Activated naive CD4-positive, alpha-beta T cell treated with anti-CD3 and anti-CD28 coated beads, Interleukin-2, amount 50 U/mL, for 72 hours (primary cell): ENCODE measurements around the gene ACAD9. TPM values are rescaled to one million over a fixed set of nuclear protein-coding genes. Genes with fewer than 3 reads are reported as not detected.
A peak's percentile ranks its signal among the peaks of the same experiment; 100 is the strongest.
"Not testable (repeated sequence)": the region's sequence is repeated elsewhere in the genome, so short reads cannot be mapped to it uniquely, and the experiment has no call there.

ENCODE experiments used
- ATAC-seq, 2 donors: fragments of 150-1000 bp; cut with Tn5 transposase; 2 replicates each; pipeline ENCODE4 v1.10.0; 2021; ENCODE audit warnings: mild to moderate bottlenecking in 2 of 2, moderate library complexity in 2 of 2
- DNase-seq, 2 donors: peaks; one replicate each; pipeline ENCODE4 v3.0.0; 2021 to 2022; ENCODE audit warnings: low spot score in 2 of 2
- H3K27ac Mint-ChIP-seq, 2 donors: one replicate each; pipeline ENCODE4 v1.8.0; 2022; ENCODE audit warnings: mild to moderate bottlenecking in 2 of 2, mixed read lengths in 2 of 2
- H3K36me3 Mint-ChIP-seq, 2 donors: one replicate each; pipeline ENCODE4 v1.8.0; 2022; ENCODE audit warnings: mixed read lengths in 2 of 2
- H3K9me3 Mint-ChIP-seq, 2 donors: one replicate each; pipeline ENCODE4 v1.8.0; 2022; ENCODE audit warnings: mixed read lengths in 2 of 2
- total RNA-seq, 2 donors: library from RNA; stranded (reverse); gene quantifications; one replicate each; pipeline ENCODE4 v1.2.3, GENCODE V29; 2022

The ACAD9 gene
- total RNA-seq, 2 donors from 2014 or later = 49.7 to 74.2 TPM

- Mint-ChIP-seq H3K27ac (peak overlapping the region in 1 of 2 donors; percentile 56), H3K9me3 (no peaks in the 10 kb centered on the region), H3K36me3 (peaks cover 17 to 25% of the 10 kb centered on the region in 2 donors)
- DNase-seq = peak in 1 of 2 donors; percentile 69
- ATAC-seq = peak; percentile 32 to 49
Observed at GRCh38 chr3:128875556-128876120, 3.8 kb upstream of the ACAD9 start.

- DNase-seq (no peak), ATAC-seq (no peak)
- H3K9me3 Mint-ChIP-seq = no peaks in the 10 kb centered on the region
- peak overlapping the region; percentile 95 to 99 for H3K27ac Mint-ChIP-seq
- peaks cover 26 to 35% of the 10 kb centered on the region in 2 donors for H3K36me3 Mint-ChIP-seq
Observed at GRCh38 chr3:128878011-128878457, 1.4 kb upstream of the ACAD9 start.

GRCh38 chr3:128878556-128879124 lies 780 bp upstream of the ACAD9 start:
- no peak for DNase-seq
- peak overlapping the region; percentile 95 to 99 for H3K27ac Mint-ChIP-seq
- no peaks in the 10 kb centered on the region for H3K9me3 Mint-ChIP-seq
- peak; percentile 42 to 80 for ATAC-seq
- peaks cover 26 to 35% of the 10 kb centered on the region in 2 donors for H3K36me3 Mint-ChIP-seq

GRCh38 chr3:128879991-128880390 lies 571 bp downstream of the ACAD9 start:
- peak overlapping the region; percentile 95 to 99 for H3K27ac Mint-ChIP-seq
- no peak for ATAC-seq
- no peaks in the 10 kb centered on the region for H3K9me3 Mint-ChIP-seq
- no peak for DNase-seq
- H3K36me3 Mint-ChIP-seq = peaks cover 28 to 35% of the 10 kb centered on the region in 2 donors

GRCh38 chr3:128880455-128880854 lies 1.0 kb downstream of the ACAD9 start:
- H3K9me3 Mint-ChIP-seq, DNase-seq, ATAC-seq: not testable (repeated sequence)
- Mint-ChIP-seq H3K27ac (peak overlapping the region; percentile 95 to 99), H3K36me3 (peaks cover 33 to 35% of the 10 kb centered on the region in 2 donors)

GRCh38 chr3:128881576-128881975 lies 2.2 kb downstream of the ACAD9 start:
- peak overlapping the region; percentile 24 to 95 for H3K27ac Mint-ChIP-seq
- H3K9me3 Mint-ChIP-seq = no peaks in the 10 kb centered on the region
- peaks cover 34 to 35% of the 10 kb centered on the region in 2 donors for H3K36me3 Mint-ChIP-seq
- no peak for DNase-seq
- no peak for ATAC-seq

- peaks cover 32 to 34% of the 10 kb centered on the region in 2 donors for H3K36me3 Mint-ChIP-seq
- peak overlapping the region in 1 of 2 donors; percentile 16 for H3K27ac Mint-ChIP-seq
- no peak for DNase-seq
- no peaks in the 10 kb centered on the region for H3K9me3 Mint-ChIP-seq
- ATAC-seq = no peak
Observed at GRCh38 chr3:128882719-128883118, 3.3 kb downstream of the ACAD9 start.

GRCh38 chr3:128884992-128885391 lies 5.6 kb downstream of the ACAD9 start:
- DNase-seq (no peak), ATAC-seq (no peak)
- Mint-ChIP-seq H3K9me3 (no peaks in the 10 kb centered on the region), H3K27ac (no peak overlapping the region), H3K36me3 (peaks cover 13 to 21% of the 10 kb centered on the region in 2 donors)

GRCh38 chr3:128889139-128889894 lies 9.9 kb downstream of the ACAD9 start:
- H3K9me3 Mint-ChIP-seq = no peaks in the 10 kb centered on the region
- peaks cover 0 to 8% of the 10 kb centered on the region in 2 donors for H3K36me3 Mint-ChIP-seq
- ATAC-seq = peak in 1 of 2 donors; percentile 22
- no peak for DNase-seq
- peak overlapping the region in 1 of 2 donors; percentile 72 for H3K27ac Mint-ChIP-seq

- Mint-ChIP-seq H3K9me3 (no peaks in the 10 kb centered on the region), H3K36me3 (peaks cover 3 to 24% of the 10 kb centered on the region in 2 donors), H3K27ac (peak overlapping the region in 1 of 2 donors; percentile 96)
- ATAC-seq (no peak), DNase-seq (no peak)
Observed at GRCh38 chr3:128895843-128896697, 16.6 kb downstream of the ACAD9 start.

GRCh38 chr3:128902426-128902825 lies 23.0 kb downstream of the ACAD9 start:
- DNase-seq (no peak), ATAC-seq (no peak)
- peak overlapping the region in 1 of 2 donors; percentile 26 for H3K27ac Mint-ChIP-seq
- peaks cover 15 to 24% of the 10 kb centered on the region in 2 donors for H3K36me3 Mint-ChIP-seq
- no peaks in the 10 kb centered on the region for H3K9me3 Mint-ChIP-seq

- Mint-ChIP-seq H3K27ac (no peak overlapping the region), H3K36me3 (peaks cover 15 to 24% of the 10 kb centered on the region in 2 donors), H3K9me3 (no peaks in the 10 kb centered on the region)
- DNase-seq = no peak
- ATAC-seq = no peak
Observed at GRCh38 chr3:128903501-128903900, 24.1 kb downstream of the ACAD9 start.

GRCh38 chr3:128906031-128906803 lies 26.8 kb downstream of the ACAD9 start:
- ATAC-seq (no peak), DNase-seq (no peak)
- H3K36me3 Mint-ChIP-seq = peaks cover 11 to 15% of the 10 kb centered on the region in 2 donors
- peak overlapping the region; percentile 48 to 68 for H3K27ac Mint-ChIP-seq
- H3K9me3 Mint-ChIP-seq = no peaks in the 10 kb centered on the region

GRCh38 chr3:128906804-128907525 lies 27.5 kb downstream of the ACAD9 start:
- Mint-ChIP-seq H3K36me3 (peaks cover 8 to 12% of the 10 kb centered on the region in 2 donors), H3K27ac (peak overlapping the region; percentile 48 to 68), H3K9me3 (no peaks in the 10 kb centered on the region)
- DNase-seq (no peak), ATAC-seq (no peak)

GRCh38 chr3:128907706-128908445 lies 28.5 kb downstream of the ACAD9 start:
- no peak for ATAC-seq
- Mint-ChIP-seq H3K9me3 (no peaks in the 10 kb centered on the region), H3K36me3 (peaks cover 8 to 19% of the 10 kb centered on the region in 2 donors), H3K27ac (no peak overlapping the region)
- DNase-seq = no peak
